Uterus (tissue), 2 donors: ENCODE data around the gene PZP.

Experiments
- CTCF ChIP-seq, 4 experiments: fragments of 200-600 bp in 2 of 4; fragments of 450-650 bp in 2 of 4; sonication (generic) in 2 of 4; IDR thresholded peaks; one replicate each; pipeline ENCODE4 v1.5.1; 2016 to 2019; ENCODE audit warnings: antibody characterized with exemption in 4 of 4, mild to moderate bottlenecking in 2 of 4, moderate library complexity in 1 of 4
- POLR2A ChIP-seq, 2 donors: fragments of 450-650 bp; IDR thresholded peaks; one replicate each; pipeline ENCODE4 v1.6.1; 2016; ENCODE audit warnings: antibody characterized with exemption in 2 of 2, mild to moderate bottlenecking in 1 of 2, moderate library complexity in 1 of 2

- TF ChIP-seq CTCF (IDR thresholded peaks at IDR 0.05) (no peak), POLR2A (IDR thresholded peaks at IDR 0.05) (no peak)
Observed at GRCh38 chr12:9135903-9136310, 72.3 kb downstream of the PZP start.
